NCI-H146 treated with DMSO at 0.1 percent for 48 hours (cell line): Measurements from ENCODE around the gene ABHD12B.
A peak's percentile ranks its signal among the peaks of the same experiment; 100 is the strongest.
"Not testable (repeated sequence)": the region's sequence is repeated elsewhere in the genome, so short reads cannot be mapped to it uniquely, and the experiment has no call there.

Source experiments
- DNase-seq: peaks from one replicate; lab custom pipeline; 2025; ENCODE audit not compliant: unreplicated experiment; lab: John Stamatoyannopoulos, UW

The ABHD12B gene

GRCh38 chr14:50932592-50933495 is 61.0 kb downstream of the ABHD12B start:
- DNase-seq = no peak

DNA sequence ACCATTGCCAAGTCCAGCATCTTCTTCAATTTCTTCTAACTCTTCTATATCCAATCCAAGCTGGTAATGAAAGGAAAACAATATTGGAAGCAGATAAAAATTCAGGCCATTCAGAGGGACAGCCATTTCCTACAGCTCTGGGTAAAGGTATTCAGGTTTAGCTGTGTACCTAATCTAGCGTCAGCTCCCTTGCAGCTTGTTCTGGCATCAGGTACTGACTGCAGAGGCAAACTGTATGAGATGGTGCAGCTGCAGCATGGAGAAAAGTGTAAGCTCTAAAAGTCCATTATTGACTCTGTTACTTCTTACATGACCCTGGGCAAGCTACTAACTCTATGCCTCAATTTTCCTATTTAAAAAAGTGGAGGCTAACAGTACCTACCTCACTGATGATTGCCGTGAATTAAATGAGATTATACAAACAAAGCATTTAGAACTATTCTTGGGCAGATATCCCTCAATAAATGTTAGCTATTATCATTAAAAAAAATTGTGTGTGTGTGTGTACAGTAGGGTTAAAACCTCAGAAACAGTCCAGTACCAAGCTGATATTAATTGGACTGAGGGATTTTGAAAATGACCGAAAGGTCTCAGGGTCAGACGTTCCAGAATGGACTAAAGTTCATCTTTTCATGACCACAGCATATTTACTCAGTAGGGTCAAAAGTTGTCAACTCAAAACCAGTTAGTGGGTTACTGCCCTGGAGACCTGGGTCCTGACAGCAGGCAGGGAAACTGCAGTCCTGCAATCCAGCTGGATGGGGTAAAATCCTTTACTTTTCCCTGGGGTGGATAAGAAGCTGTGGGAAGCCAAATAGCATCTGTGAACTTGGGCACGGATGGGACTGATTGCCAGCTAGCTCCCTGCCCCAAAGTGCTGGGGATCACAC is 63.5 kb downstream of the ABHD12B start:
- no peak for DNase-seq

GRCh38 chr14:50936016-50936340 is 64.1 kb downstream of the ABHD12B start:
- DNase-seq = no peak

- DNase-seq = no peak
These were observed 65.0 kb downstream of the ABHD12B start for GRCh38 chr14:50936882-50937281.

GRCh38 chr14:50937325-50937724 is 65.5 kb downstream of the ABHD12B start:
- DNase-seq = no peak

GRCh38 chr14:50937800-50938199 is 65.9 kb downstream of the ABHD12B start:
- DNase-seq = no peak

GRCh38 chr14:50941151-50941550 is 69.3 kb downstream of the ABHD12B start:
- no peak for DNase-seq

DNA sequence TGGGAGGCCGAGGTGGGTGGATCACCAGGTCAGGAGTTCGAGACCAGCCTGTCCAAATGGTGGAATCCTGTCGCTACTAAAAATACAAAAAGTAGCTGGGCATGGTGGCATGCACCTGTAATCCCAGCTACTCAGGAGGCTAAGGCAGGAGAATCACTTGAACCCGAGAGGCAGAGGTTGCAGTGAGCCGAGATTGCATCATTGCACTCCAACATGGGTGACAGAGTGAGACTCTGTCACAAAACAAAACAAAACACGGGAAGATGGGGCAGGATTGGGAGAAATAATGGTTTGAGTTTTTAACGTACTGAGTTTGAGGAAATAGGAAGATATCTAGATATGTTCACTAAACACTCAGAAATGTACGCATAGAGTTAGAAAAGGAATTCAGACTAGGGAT is 69.8 kb downstream of the ABHD12B start:
- DNase-seq = not testable (repeated sequence)

- no peak for DNase-seq
These were observed 71.5 kb downstream of the ABHD12B start for GRCh38 chr14:50943261-50943942.

DNA sequence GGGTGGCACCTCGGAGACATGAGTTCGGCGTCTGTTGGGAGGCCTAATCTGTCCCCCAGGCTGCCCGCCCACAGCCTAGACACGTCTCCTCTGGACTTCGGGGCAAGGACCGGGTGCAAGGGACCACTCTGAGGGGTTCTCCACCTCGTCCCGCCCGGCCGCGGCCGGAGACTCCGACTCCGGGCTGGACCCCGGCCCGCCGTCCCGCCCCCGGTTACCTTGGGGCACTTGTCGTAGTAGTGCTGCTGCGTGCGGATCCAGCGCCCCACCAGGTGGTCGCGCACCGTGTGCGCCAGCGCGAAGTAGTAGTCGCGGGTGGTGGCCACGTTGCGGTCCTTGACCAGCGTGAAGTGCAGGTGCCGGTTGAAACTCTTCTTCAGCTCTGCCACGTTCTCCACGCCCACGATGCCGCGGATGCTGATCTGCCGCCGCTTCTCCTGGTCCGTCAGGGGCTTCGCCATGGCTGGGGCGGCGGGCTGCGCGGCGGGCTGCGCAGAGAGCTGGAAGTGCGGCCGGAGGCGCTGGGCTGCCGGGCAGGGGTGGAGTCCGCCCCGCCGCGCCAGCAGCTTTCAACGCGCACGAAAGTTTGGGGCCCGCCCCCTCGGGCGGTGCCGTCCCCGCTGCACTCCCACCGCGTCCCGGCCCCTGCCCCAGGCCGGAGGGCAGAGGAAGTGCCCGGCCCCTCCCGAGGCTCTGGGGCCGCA is 72.2 kb downstream of the ABHD12B start, which contains the start of gene PYGL:
Gene PYGL (minus strand): TSS at position 541 of the 704 bp plus-strand sequence. CDS start 80 bp downstream, at position 461.
- peak; percentile 11 for DNase-seq

- no peak for DNase-seq
These were observed 73.0 kb downstream of the ABHD12B start for GRCh38 chr14:50944647-50945413.

DNA sequence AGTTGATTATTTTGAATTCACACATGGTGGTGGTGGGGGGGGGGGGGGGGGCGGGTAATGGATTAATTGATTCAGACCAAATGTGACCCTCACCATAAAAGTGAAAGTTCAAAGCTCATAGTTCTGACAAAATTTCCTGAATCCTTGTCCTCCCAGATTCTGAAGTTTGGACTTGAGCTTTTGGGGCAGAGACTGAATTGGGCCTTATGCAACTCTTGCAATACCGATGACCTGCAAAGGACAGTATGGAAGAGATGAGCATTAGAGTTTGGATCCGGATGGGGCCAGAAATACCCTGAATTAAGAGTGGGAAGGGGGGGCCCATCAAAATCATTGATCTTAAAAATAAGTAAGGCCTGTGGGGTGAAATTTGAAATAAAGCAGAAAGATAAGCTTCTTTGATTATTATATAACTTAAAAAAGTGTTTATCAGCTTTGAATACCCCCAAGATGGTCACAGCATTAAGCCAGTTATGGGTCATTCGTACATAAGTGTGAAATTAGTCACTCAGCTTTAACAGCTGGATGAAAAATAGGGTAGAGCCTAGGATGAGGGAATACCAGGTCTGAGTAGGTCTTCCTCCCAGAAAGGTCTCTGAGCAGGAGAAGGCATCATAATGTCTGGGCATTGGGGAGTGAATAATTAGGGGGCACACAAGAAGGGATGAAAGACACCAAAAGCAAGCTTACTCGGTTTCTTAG is 74.5 kb downstream of the ABHD12B start:
- no peak for DNase-seq

DNA sequence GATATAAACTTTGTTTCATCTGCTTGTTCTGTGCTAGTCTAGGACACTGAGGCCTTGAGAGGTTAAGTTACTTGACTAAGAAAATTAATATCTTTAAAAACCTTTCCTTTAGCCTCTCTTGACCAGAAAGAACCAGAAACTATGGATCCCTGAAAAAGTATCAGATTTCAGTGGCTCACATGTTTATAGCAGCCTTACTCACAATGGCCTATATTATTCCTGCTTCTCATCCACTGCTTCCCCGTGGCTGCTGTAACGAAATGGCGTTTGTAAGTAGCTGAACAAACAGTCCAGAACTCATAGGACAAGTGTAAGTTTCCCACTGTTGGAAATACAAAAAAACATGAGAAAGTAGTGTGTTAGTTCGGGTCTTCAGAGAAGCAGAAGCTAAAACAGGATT is 75.6 kb downstream of the ABHD12B start:
- no peak for DNase-seq

DNA sequence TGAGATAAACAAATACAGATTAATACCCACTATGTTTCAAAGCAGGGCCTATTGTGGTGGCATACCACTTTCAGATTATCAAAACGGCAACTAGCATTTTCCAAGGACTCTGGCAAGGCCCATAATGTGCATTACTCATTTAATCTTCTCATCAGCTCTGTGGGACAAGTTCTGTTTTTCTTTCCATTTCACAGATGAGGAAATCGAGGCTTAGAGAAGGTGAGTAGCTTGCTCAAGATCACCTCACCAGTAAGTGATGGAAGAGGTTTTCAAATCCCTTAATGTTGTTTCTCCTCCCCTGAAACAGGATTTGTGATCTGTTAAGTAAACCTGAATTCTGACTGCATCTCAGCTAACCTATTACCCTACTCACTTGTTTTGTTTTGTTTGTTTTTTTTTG is 76.4 kb downstream of the ABHD12B start:
- no peak for DNase-seq

DNA sequence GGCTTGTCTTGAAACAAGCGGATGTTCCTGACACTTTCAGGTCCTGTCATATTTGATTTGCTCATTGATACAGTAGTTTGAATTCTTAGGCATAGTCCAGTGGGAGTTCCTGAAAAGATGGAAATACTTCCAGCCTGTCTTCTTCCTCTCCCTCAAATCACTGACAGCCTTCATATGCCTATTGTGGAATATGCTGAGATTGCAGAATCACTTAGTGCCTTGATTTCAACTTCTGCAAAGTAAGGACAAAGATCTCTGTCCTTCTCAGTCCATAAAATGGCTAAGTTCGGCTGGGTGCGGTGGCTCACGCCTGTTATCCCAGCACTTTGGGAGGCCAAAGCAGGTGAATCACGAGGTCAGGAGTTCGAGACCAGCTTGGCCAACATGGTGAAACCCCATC is 79.2 kb downstream of the ABHD12B start:
- DNase-seq = no peak

- DNase-seq = no peak
These were observed 81.6 kb downstream of the ABHD12B start for GRCh38 chr14:50953502-50953901.
